Kidney (tissue), 14 donors: ENCODE results near the gene BTD. TPM values are rescaled to one million over a fixed set of nuclear protein-coding genes. Genes with fewer than 3 reads are reported as not detected.

Experiments
- DNase-seq, 5 donors: peaks; one replicate each; pipeline ENCODE4 v3.0.0-alpha.2; 2013 to 2020
- FAIRE-seq: peaks from 2 replicates; lab custom pipeline; 2012; peaks lifted over from hg19 to GRCh38; lab: Jason Lieb, UNC
- H3K27ac ChIP-seq, 2 donors: one replicate each; pipeline ENCODE4 v1.7.0; 2013; ENCODE audit warnings: low read depth in 2 of 2, low read length in 2 of 2, inconsistent platforms in 1 of 2
- H3K27me3 ChIP-seq: one replicate; pipeline ENCODE4 v1.7.1; 2013; ENCODE audit warnings: low read length, inconsistent platforms; ENCODE audit not compliant: control insufficient read depth, insufficient read depth
- H3K36me3 ChIP-seq, 3 donors: one replicate each; pipeline versions ENCODE4 v1.7.0 to v1.7.1; 2013; ENCODE audit warnings: low read length in 3 of 3, control low read depth in 1 of 3, inconsistent platforms in 1 of 3; ENCODE audit not compliant: insufficient read depth in 3 of 3, control insufficient read depth in 2 of 3
- H3K4me1 ChIP-seq, 3 donors: one replicate each; pipeline versions ENCODE4 v1.7.0 to v1.7.1; 2013; ENCODE audit warnings: low read length in 3 of 3, inconsistent platforms in 1 of 3, low read depth in 1 of 3; ENCODE audit not compliant: control insufficient read depth in 2 of 3, insufficient read depth in 2 of 3
- H3K4me3 ChIP-seq, 3 donors: one replicate each; pipeline versions ENCODE4 v1.7.0 to v1.8.1; 2013; ENCODE audit warnings: low read length in 3 of 3, control low read depth in 1 of 3, inconsistent platforms in 1 of 3
- H3K9ac ChIP-seq, 3 donors: one replicate each; pipeline versions ENCODE4 v1.7.0 to v1.7.1; 2013; ENCODE audit warnings: low read length in 3 of 3, control low read depth in 1 of 3, inconsistent platforms in 1 of 3
- H3K9me3 ChIP-seq, 3 donors: one replicate each; pipeline versions ENCODE4 v1.7.0 to v1.7.1; 2013; ENCODE audit warnings: low read length in 3 of 3, control low read depth in 1 of 3, inconsistent platforms in 1 of 3; ENCODE audit not compliant: control insufficient read depth in 2 of 3, insufficient read depth in 1 of 3
- CTCF ChIP-seq: IDR thresholded peaks from 3 replicates; pipeline ENCODE4 v1.5.1; 2012; ENCODE audit warnings: mild to moderate bottlenecking, moderate library complexity, borderline replicate concordance; ENCODE audit not compliant: insufficient read depth; ENCODE audit errors: extremely low read depth
- intact Hi-C: fragments of 100-400 bp; cut with DNase I; formaldehyde crosslinking; loops from one replicate; pipeline ENCODE4 v1.11.1; 2022
- polyA plus RNA-seq: library from polyadenylated mRNA; stranded (reverse); fragments of 350-450 nt; fragmentation: Illumina TruSeq; extraction: RNeasy Lipid Tissue Mini Kit (QIAGEN cat#74804); gene quantifications from one replicate; pipeline ENCODE4 v1.2.3, GENCODE V29; 2014; ENCODE audit warnings: low read depth, low replicate concordance; ENCODE audit not compliant: insufficient read depth
- total RNA-seq: library from RNA; stranded (reverse); fragmentation: NEBNext Ultra II Directional; extraction: Animal tissue kit (Norgen Biotek cat#: 25700); gene quantifications from one replicate; pipeline ENCODE4 v1.2.1, GENCODE V29; 2021
- donor health status: control.
- donor health status: control.
- donor health status: control.
- donor health status: control.
- donor health status: control.
- donor health status: DM: yes; HTN: yes; CAD: no.
- donor health status: Normal renal cell carcinoma (clear cell type).

The BTD gene
- total and polyA plus RNA-seq, 2 donors from 2014 or later = 22.7 to 37.2 TPM

GRCh38 chr3:15563190-15563589 lies 38.4 kb upstream of the BTD start:
- H3K9me3 ChIP-seq = no peaks in the 10 kb centered on the region
- intact Hi-C loops = no loop called here
- DNase-seq (no peak), FAIRE-seq (no peak)
- H3K27me3 ChIP-seq = no peaks in the 10 kb centered on the region
- TF ChIP-seq CTCF = no peak
- no peak overlapping the region for H3K27ac ChIP-seq
- no peaks in the 10 kb centered on the region for H3K4me1 ChIP-seq
- peaks cover 4 to 41% (median 23%) of the 10 kb centered on the region in 3 donors for H3K36me3 ChIP-seq
- H3K9ac ChIP-seq = no peak overlapping the region
- no peak overlapping the region for H3K4me3 ChIP-seq

GRCh38 chr3:15572138-15572537 lies 29.4 kb upstream of the BTD start:
- DNase-seq (no peak), FAIRE-seq (no peak)
- no peak overlapping the region for H3K27ac ChIP-seq
- peaks cover 0 to 3% (median 0%) of the 10 kb centered on the region in 3 donors for H3K4me1 ChIP-seq
- no peaks in the 10 kb centered on the region for H3K27me3 ChIP-seq
- no peak for TF ChIP-seq CTCF
- intact Hi-C loops = no loop called here
- H3K9me3 ChIP-seq = no peaks in the 10 kb centered on the region
- no peak overlapping the region for H3K9ac ChIP-seq
- H3K36me3 ChIP-seq = peaks cover 4 to 21% (median 15%) of the 10 kb centered on the region in 3 donors
- no peak overlapping the region for H3K4me3 ChIP-seq

GRCh38 chr3:15575446-15575845 lies 26.1 kb upstream of the BTD start:
- intact Hi-C loops = no loop called here
- DNase-seq = peak in 3 of 5 donors; percentile 14 to 34 (median 15)
- Histone ChIP-seq H3K4me3 (no peak overlapping the region), H3K36me3 (peaks cover 4 to 14% (median 6%) of the 10 kb centered on the region in 3 donors), H3K27me3 (no peaks in the 10 kb centered on the region), H3K4me1 (peaks cover 0 to 3% (median 0%) of the 10 kb centered on the region in 3 donors), H3K9me3 (no peaks in the 10 kb centered on the region), H3K9ac (no peak overlapping the region), H3K27ac (no peak overlapping the region)
- no peak for TF ChIP-seq CTCF
- FAIRE-seq = no peak

- FAIRE-seq (no peak), DNase-seq (no peak)
- Histone ChIP-seq H3K4me3 (no peak overlapping the region), H3K36me3 (peaks cover 2 to 24% (median 7%) of the 10 kb centered on the region in 3 donors), H3K27me3 (no peaks in the 10 kb centered on the region), H3K27ac (no peak overlapping the region), H3K4me1 (peaks cover 0 to 3% (median 0%) of the 10 kb centered on the region in 3 donors), H3K9me3 (no peaks in the 10 kb centered on the region), H3K9ac (no peak overlapping the region)
- intact Hi-C loops = no loop called here
- TF ChIP-seq CTCF = no peak
These were observed 25.1 kb upstream of the BTD start for GRCh38 chr3:15576475-15576874.
